Measurements from ENCODE around the gene CEACAM16.

The CEACAM16 gene

DNA sequence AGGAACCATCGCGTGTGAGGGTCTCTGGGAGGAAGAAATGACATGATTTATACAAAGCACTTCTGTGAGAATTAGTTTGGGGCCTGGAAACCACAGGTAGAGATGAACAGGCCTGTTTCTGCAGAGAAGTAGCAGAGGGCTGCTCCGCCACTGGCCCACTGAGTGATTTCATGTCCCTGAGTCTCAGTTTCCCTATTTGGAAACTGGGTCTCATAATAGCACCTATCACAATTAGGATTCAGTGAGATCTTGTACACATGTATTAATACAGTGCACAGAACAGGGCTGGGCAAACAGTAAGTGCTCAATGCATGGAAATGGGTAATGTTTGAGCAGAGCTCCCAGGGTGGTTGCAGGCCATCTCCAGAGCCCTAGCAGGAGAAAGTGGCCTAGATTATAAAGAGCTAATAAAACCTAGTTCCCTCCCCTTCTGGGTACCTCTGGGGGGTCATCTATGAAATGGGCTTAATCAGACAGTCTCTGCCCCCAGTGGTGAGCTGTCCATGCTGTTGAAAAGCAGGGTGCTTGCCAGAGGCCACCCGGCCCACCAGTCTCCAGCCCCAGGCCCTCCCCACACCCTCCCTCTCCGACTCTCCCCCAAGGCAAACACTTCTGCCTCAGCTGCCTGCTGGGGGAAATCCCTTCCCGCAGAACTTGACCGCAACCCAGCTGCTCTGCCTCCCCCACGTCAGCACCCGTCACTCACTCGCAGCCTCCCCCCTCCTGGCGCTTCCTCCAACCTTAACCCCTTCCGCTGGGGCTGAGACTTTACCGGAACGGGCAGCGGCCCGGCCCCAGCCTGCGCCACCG, 54.1 kb downstream of the CEACAM16 start (continued):
- TF ChIP-seq, protein P1, sequence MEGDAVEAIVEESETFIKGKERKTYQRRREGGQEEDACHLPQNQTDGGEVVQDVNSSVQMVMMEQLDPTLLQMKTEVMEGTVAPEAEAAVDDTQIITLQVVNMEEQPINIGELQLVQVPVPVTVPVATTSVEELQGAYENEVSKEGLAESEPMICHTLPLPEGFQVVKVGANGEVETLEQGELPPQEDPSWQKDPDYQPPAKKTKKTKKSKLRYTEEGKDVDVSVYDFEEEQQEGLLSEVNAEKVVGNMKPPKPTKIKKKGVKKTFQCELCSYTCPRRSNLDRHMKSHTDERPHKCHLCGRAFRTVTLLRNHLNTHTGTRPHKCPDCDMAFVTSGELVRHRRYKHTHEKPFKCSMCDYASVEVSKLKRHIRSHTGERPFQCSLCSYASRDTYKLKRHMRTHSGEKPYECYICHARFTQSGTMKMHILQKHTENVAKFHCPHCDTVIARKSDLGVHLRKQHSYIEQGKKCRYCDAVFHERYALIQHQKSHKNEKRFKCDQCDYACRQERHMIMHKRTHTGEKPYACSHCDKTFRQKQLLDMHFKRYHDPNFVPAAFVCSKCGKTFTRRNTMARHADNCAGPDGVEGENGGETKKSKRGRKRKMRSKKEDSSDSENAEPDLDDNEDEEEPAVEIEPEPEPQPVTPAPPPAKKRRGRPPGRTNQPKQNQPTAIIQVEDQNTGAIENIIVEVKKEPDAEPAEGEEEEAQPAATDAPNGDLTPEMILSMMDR (tag by site-specific recombination; IDR thresholded peaks at IDR 0.05) = 0 out of 2 replicates have a peak, but pooled peaks have one; percentile 17
- TF ChIP-seq, protein P2, sequence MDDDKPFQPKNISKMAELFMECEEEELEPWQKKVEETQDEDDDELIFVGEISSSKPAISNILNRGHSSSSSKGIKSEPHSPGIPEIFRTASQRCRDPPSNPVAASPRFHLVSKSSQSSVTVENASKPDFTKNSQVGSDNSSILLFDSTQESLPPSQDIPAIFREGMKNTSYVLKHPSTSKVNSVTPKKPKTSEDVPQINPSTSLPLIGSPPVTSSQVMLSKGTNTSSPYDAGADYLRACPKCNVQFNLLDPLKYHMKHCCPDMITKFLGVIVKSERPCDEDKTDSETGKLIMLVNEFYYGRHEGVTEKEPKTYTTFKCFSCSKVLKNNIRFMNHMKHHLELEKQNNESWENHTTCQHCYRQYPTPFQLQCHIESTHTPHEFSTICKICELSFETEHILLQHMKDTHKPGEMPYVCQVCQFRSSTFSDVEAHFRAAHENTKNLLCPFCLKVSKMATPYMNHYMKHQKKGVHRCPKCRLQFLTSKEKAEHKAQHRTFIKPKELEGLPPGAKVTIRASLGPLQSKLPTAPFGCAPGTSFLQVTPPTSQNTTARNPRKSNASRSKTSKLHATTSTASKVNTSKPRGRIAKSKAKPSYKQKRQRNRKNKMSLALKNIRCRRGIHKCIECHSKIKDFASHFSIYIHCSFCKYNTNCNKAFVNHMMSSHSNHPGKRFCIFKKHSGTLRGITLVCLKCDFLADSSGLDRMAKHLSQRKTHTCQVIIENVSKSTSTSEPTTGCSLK (tag by site-specific recombination; IDR thresholded peaks at IDR 0.05) = no peak
- TF ChIP-seq SP2 (tag by site-specific recombination; IDR thresholded peaks at IDR 0.05) = peak; percentile 78
- TF ChIP-seq, protein P3, sequence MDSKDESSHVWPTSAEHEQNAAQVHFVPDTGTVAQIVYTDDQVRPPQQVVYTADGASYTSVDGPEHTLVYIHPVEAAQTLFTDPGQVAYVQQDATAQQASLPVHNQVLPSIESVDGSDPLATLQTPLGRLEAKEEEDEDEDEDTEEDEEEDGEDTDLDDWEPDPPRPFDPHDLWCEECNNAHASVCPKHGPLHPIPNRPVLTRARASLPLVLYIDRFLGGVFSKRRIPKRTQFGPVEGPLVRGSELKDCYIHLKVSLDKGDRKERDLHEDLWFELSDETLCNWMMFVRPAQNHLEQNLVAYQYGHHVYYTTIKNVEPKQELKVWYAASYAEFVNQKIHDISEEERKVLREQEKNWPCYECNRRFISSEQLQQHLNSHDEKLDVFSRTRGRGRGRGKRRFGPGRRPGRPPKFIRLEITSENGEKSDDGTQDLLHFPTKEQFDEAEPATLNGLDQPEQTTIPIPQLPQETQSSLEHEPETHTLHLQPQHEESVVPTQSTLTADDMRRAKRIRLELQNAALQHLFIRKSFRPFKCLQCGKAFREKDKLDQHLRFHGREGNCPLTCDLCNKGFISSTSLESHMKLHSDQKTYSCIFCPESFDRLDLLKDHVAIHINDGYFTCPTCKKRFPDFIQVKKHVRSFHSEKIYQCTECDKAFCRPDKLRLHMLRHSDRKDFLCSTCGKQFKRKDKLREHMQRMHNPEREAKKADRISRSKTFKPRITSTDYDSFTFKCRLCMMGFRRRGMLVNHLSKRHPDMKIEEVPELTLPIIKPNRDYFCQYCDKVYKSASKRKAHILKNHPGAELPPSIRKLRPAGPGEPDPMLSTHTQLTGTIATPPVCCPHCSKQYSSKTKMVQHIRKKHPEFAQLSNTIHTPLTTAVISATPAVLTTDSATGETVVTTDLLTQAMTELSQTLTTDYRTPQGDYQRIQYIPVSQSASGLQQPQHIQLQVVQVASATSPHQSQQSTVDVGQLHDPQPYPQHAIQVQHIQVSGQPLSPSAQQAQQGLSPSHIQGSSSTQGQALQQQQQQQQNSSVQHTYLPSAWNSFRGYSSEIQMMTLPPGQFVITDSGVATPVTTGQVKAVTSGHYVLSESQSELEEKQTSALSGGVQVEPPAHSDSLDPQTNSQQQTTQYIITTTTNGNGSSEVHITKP (tag by site-specific recombination; IDR thresholded peaks at IDR 0.05) = peak; percentile 79
- peak; percentile 72; the same call in 1 of the 2 replicates for TF ChIP-seq ZNF664 (tag by site-specific recombination; IDR thresholded peaks at IDR 0.05)
- TF ChIP-seq ZBTB1 (tag by site-specific recombination; IDR thresholded peaks at IDR 0.05) = peak; percentile 82; the same call in 1 of the 2 replicates
- TF ChIP-seq, protein P4, sequence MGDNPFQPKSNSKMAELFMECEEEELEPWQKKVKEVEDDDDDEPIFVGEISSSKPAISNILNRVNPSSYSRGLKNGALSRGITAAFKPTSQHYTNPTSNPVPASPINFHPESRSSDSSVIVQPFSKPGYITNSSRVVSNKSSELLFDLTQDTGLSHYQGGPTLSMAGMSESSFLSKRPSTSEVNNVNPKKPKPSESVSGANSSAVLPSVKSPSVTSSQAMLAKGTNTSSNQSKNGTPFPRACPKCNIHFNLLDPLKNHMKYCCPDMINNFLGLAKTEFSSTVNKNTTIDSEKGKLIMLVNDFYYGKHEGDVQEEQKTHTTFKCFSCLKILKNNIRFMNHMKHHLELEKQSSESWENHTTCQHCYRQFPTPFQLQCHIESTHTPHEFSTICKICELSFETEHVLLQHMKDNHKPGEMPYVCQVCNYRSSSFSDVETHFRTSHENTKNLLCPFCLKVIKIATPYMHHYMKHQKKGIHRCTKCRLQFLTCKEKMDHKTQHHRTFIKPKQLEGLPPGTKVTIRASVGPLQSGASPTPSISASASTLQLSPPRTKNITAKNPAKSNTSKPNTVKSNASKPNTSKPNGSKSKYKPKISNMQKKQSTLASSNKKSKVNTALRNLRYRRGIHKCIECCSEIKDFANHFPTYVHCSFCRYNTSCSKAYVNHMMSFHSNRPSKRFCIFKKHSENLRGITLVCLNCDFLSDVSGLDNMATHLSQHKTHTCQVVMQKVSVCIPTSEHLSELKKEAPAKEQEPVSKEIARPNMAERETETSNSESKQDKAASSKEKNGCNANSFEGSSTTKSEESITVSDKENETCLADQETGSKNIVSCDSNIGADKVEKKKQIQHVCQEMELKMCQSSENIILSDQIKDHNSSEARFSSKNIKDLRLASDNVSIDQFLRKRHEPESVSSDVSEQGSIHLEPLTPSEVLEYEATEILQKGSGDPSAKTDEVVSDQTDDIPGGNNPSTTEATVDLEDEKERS (tag by site-specific recombination; IDR thresholded peaks at IDR 0.05) = 0 out of 2 replicates have a peak, but pooled peaks have one; percentile 8
- TF ChIP-seq, protein P5, sequence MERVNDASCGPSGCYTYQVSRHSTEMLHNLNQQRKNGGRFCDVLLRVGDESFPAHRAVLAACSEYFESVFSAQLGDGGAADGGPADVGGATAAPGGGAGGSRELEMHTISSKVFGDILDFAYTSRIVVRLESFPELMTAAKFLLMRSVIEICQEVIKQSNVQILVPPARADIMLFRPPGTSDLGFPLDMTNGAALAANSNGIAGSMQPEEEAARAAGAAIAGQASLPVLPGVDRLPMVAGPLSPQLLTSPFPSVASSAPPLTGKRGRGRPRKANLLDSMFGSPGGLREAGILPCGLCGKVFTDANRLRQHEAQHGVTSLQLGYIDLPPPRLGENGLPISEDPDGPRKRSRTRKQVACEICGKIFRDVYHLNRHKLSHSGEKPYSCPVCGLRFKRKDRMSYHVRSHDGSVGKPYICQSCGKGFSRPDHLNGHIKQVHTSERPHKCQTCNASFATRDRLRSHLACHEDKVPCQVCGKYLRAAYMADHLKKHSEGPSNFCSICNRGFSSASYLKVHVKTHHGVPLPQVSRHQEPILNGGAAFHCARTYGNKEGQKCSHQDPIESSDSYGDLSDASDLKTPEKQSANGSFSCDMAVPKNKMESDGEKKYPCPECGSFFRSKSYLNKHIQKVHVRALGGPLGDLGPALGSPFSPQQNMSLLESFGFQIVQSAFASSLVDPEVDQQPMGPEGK (tag by site-specific recombination; IDR thresholded peaks at IDR 0.05) = peak; percentile 96
- TF ChIP-seq ZNF48 (tag by site-specific recombination; IDR thresholded peaks at IDR 0.05) = no peak
- peak; percentile 78; the same call in 1 of the 2 replicates for TF ChIP-seq ZBTB48 (tag by site-specific recombination; IDR thresholded peaks at IDR 0.05)

DNA sequence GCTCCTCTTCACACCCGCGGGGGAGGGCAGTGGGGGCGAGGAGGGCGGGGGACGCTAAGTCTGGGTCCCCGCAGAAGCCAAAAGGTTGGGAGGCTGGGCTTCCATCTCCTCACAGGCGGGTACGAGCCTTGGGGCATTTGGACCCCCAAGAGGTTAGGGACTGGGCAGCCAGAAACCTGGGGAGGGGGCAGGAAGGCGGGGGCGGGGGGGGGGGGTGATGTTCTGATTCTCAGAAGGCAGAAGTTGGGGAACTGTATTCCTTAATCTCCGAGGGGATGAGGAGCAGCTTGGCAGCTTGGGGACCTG, 54.6 kb downstream of the CEACAM16 start:
- peak overlapping the region; percentile 67; the same call in 1 of the 2 replicates for H3K27ac ChIP-seq (ENCODE audit: extremely low read depth, low read depth, low read length)
- ChIA-PET POLR2A (interaction anchor here (0.5 to 2.2 kb wide), 9 partner anchors 11 to 286 kb away, joined by 3 to 9 read pairs (median 4); no protein-coding TSS in a partner anchor), CTCF (interaction anchor here (0.6 to 4.8 kb wide), 13 partner anchors 11 to 687 kb away, joined by 3 to 26 read pairs (median 3); no protein-coding TSS in a partner anchor)
- H3K4me1 ChIP-seq (ENCODE audit: control insufficient read depth, insufficient read depth, low read length) = peaks cover 18% of the 10 kb centered on the region
- peak overlapping the region; percentile 42 for H3K4me3 ChIP-seq (ENCODE audit: low read depth, low read length)
- TF ChIP-seq GLIS2 (tag by site-specific recombination; IDR thresholded peaks at IDR 0.05) (peak; percentile 1; the same call in 1 of the 2 replicates), KLF8 (tag by site-specific recombination; IDR thresholded peaks at IDR 0.05) (no peak), GLI4 (tag by site-specific recombination; IDR thresholded peaks at IDR 0.05) (no peak), EGR2 (tag by site-specific recombination; IDR thresholded peaks at IDR 0.05; ENCODE audit: low read depth) (0 out of 2 replicates have a peak, but pooled peaks have one; percentile 3)
- TF ChIP-seq, protein P5 (tag by site-specific recombination; IDR thresholded peaks at IDR 0.05) = 0 out of 2 replicates have a peak, but pooled peaks have one; percentile 1
- H3K36me3 ChIP-seq (ENCODE audit: control insufficient read depth in 2 of 2, insufficient read depth in 1 of 2, low read length in 2 of 2) = peaks cover 8 to 17% of the 10 kb centered on the region in 2 experiments; a peak in 2 of 3 replicates
- H3K9me3 ChIP-seq (ENCODE audit: control insufficient read depth, insufficient read depth, low read depth, low read length) = no peaks in the 10 kb centered on the region
